Smooth muscle cell of the umbilical artery (primary cell): ENCODE results near the gene TEX29. TPM values are rescaled to one million over a fixed set of nuclear protein-coding genes. Genes with fewer than 3 reads are reported as not detected.

Source experiments
- total RNA-seq: library from RNA; depleted of rRNA; stranded (reverse); fragments of >200 nt; gene quantifications from 2 replicates; pipeline ENCODE4 v1.2.3, GENCODE V29; 2014

The TEX29 gene
- 0.30 TPM in 1 of 2 replicates, not detected in the other for total RNA-seq

GRCh38 chr13:111319998-111320911, at the start of gene TEX29:
Gene TEX29 (plus strand): TSS chr13:111320642. CDS start chr13:111320891, 249 bp downstream.

Other genes with a start within 250 kb of the TEX29 start
- gene ARHGEF7, start 205.3 kb upstream of the TEX29 start, total RNA-seq: 46.0 and 62.6 TPM in 2 replicates